ENCODE results near the gene ANTXR1.

The ANTXR1 gene

GRCh38 chr2:69003731-69004130, 9.2 kb upstream of the ANTXR1 start:
- H4K20me1 ChIP-seq (ENCODE audit: insufficient read depth, low read length, poor library complexity, severe bottlenecking): no peaks in the 10 kb centered on the region
- no peak overlapping the region for H2AFZ ChIP-seq (ENCODE audit: low read length)
- H3K36me3 ChIP-seq (ENCODE audit: insufficient read depth, low read length): no peaks in the 10 kb centered on the region
- H3K4me1 ChIP-seq (ENCODE audit: insufficient read depth, low read length, poor library complexity, severe bottlenecking): no peaks in the 10 kb centered on the region
- no peak overlapping the region for H3K4me3 ChIP-seq (ENCODE audit: low read length, poor library complexity, severe bottlenecking)
- H3K79me2 ChIP-seq (ENCODE audit: insufficient read depth, low read length): no peaks in the 10 kb centered on the region
- no peaks in the 10 kb centered on the region for H3K27me3 ChIP-seq (ENCODE audit: insufficient read depth, low read length, poor library complexity, severe bottlenecking)
- H3K9ac ChIP-seq (ENCODE audit: low read depth, low read length, poor library complexity, severe bottlenecking): no peak overlapping the region
- TF ChIP-seq, protein P1, sequence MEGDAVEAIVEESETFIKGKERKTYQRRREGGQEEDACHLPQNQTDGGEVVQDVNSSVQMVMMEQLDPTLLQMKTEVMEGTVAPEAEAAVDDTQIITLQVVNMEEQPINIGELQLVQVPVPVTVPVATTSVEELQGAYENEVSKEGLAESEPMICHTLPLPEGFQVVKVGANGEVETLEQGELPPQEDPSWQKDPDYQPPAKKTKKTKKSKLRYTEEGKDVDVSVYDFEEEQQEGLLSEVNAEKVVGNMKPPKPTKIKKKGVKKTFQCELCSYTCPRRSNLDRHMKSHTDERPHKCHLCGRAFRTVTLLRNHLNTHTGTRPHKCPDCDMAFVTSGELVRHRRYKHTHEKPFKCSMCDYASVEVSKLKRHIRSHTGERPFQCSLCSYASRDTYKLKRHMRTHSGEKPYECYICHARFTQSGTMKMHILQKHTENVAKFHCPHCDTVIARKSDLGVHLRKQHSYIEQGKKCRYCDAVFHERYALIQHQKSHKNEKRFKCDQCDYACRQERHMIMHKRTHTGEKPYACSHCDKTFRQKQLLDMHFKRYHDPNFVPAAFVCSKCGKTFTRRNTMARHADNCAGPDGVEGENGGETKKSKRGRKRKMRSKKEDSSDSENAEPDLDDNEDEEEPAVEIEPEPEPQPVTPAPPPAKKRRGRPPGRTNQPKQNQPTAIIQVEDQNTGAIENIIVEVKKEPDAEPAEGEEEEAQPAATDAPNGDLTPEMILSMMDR (conservative IDR thresholded peaks at IDR 0.05; ENCODE audit: low read length): no peak
- H3F3A ChIP-seq (ENCODE audit: low read depth): no peaks in the 10 kb centered on the region; the same call in 1 of the 2 replicates
- no peaks in the 10 kb centered on the region for H3K9me3 ChIP-seq (ENCODE audit: insufficient read depth, low read depth, low read length)
- no peak overlapping the region for H3K4me2 ChIP-seq (ENCODE audit: low read depth, low read length, poor library complexity, severe bottlenecking)
- no peaks in the 10 kb centered on the region for H3K9me2 ChIP-seq (replicated peaks; ENCODE audit: low read depth, low read length)

DNA sequence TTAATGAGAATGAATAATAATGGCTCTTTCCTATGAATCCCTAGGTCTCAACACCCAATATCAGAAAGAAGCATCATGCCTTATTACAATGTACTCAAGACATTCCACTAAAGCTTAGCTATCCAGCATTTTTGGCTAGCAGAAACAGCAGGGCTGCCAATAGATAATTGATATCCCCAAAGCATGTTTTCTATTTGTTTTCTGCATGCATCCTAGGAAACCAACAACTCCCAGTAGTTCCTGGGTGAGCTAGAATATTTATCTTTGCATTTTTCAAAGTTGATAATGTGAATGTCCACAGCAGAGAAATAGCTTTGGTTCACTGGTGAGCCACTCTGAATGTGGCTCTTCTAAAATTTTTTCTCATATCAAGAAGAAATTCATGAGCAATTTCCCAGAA, 5.8 kb upstream of the ANTXR1 start:
- Histone ChIP-seq H2AFZ (ENCODE audit: low read length) (no peak overlapping the region), H3K4me3 (ENCODE audit: low read length, poor library complexity, severe bottlenecking) (no peak overlapping the region), H3K27me3 (ENCODE audit: insufficient read depth, low read length, poor library complexity, severe bottlenecking) (no peaks in the 10 kb centered on the region), H3K79me2 (ENCODE audit: insufficient read depth, low read length) (no peaks in the 10 kb centered on the region), H4K20me1 (ENCODE audit: insufficient read depth, low read length, poor library complexity, severe bottlenecking) (no peaks in the 10 kb centered on the region), H3K4me1 (ENCODE audit: insufficient read depth, low read length, poor library complexity, severe bottlenecking) (no peaks in the 10 kb centered on the region), H3K4me2 (ENCODE audit: low read depth, low read length, poor library complexity, severe bottlenecking) (no peak overlapping the region), H3K9ac (ENCODE audit: low read depth, low read length, poor library complexity, severe bottlenecking) (no peak overlapping the region), H3F3A (ENCODE audit: low read depth) (no peaks in the 10 kb centered on the region; the same call in 1 of the 2 replicates), H3K9me3 (ENCODE audit: insufficient read depth, low read depth, low read length) (no peaks in the 10 kb centered on the region), H3K36me3 (ENCODE audit: insufficient read depth, low read length) (no peaks in the 10 kb centered on the region), H3K9me2 (replicated peaks; ENCODE audit: low read depth, low read length) (no peaks in the 10 kb centered on the region)
- TF ChIP-seq EZH2phosphoT487 (IDR thresholded peaks at IDR 0.05; ENCODE audit: borderline replicate concordance): no peak
- TF ChIP-seq, protein P1 (conservative IDR thresholded peaks at IDR 0.05; ENCODE audit: low read length): no peak

DNA sequence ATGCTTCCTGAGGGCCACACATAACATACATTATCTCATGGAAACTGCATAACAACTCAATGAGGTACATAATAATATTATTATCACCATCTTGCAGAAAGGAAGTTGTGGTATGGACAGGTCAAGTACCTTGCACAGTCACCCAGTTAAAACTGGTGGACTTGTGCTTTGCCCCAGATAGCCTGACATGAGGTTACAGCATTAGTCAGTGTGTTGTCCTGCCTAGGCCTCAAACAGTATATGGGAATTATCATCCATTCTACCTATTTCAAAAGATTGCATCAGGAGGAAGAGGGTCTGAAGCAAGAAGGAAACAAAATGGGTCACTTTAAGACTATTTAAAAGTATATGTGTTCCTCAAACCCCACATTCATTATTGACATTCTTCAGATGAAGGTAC, 5.4 kb upstream of the ANTXR1 start:
- no peaks in the 10 kb centered on the region for H3K9me2 ChIP-seq (replicated peaks; ENCODE audit: low read depth, low read length)
- no peaks in the 10 kb centered on the region for H3K36me3 ChIP-seq (ENCODE audit: insufficient read depth, low read length)
- H3K4me1 ChIP-seq (ENCODE audit: insufficient read depth, low read length, poor library complexity, severe bottlenecking): peaks cover 4% of the 10 kb centered on the region
- no peak overlapping the region for H2AFZ ChIP-seq (ENCODE audit: low read length)
- H3K9ac ChIP-seq (ENCODE audit: low read depth, low read length, poor library complexity, severe bottlenecking): no peak overlapping the region
- no peaks in the 10 kb centered on the region for H3K9me3 ChIP-seq (ENCODE audit: insufficient read depth, low read depth, low read length)
- H4K20me1 ChIP-seq (ENCODE audit: insufficient read depth, low read length, poor library complexity, severe bottlenecking): no peaks in the 10 kb centered on the region
- no peaks in the 10 kb centered on the region for H3K27me3 ChIP-seq (ENCODE audit: insufficient read depth, low read length, poor library complexity, severe bottlenecking)
- H3K4me2 ChIP-seq (ENCODE audit: low read depth, low read length, poor library complexity, severe bottlenecking): no peak overlapping the region
- no peak overlapping the region for H3K4me3 ChIP-seq (ENCODE audit: low read length, poor library complexity, severe bottlenecking)
- no peaks in the 10 kb centered on the region; the same call in 1 of the 2 replicates for H3F3A ChIP-seq (ENCODE audit: low read depth)
- H3K79me2 ChIP-seq (ENCODE audit: insufficient read depth, low read length): no peaks in the 10 kb centered on the region
- TF ChIP-seq, protein P1 (conservative IDR thresholded peaks at IDR 0.05; ENCODE audit: low read length): no peak
- no peak for TF ChIP-seq EZH2phosphoT487 (IDR thresholded peaks at IDR 0.05; ENCODE audit: borderline replicate concordance)
